SK-N-SH (cell line): ENCODE data around the gene WDR83. TPM values are rescaled to one million over a fixed set of nuclear protein-coding genes. Genes with fewer than 3 reads are reported as not detected.

ENCODE experiments used
- CTCF ChIA-PET: fragments of 300-600, 350-600 bp; formaldehyde crosslinking; extraction: SDS; loops from one replicate; lab custom pipeline; 2021; lab: Yijun Ruan, JAX
- POLR2A ChIA-PET: fragments of 350-600 bp; sonication (Branson Sonifier 250); formaldehyde crosslinking; extraction: SDS; loops from one replicate; lab custom pipeline; 2020; ENCODE audit warnings: antibody characterized with exemption, inconsistent platforms; lab: Yijun Ruan, JAX
- DNase-seq: peaks from one replicate; pipeline ENCODE4 v3.0.0; 2012
- H2AFZ ChIP-seq: fragments of 200-600 bp; sonication (generic); 2 replicates; pipeline ENCODE4 v1.8.1; 2016; ENCODE audit warnings: antibody characterized with exemption, mild to moderate bottlenecking, low read depth
- H3F3A ChIP-seq: fragments of 200-600 bp; sonication (generic); replicated peaks from 2 replicates; pipeline ENCODE3; 2016; ENCODE audit warnings: antibody characterized with exemption, mild to moderate bottlenecking; ENCODE audit not compliant: insufficient read depth
- H3K27ac ChIP-seq, 2 experiments: fragments of 200-500 bp in 1 of 2; fragments of 200-600 bp in 1 of 2; sonication (Bioruptor generic) in 1 of 2; sonication (generic), shearing (Covaris generic) in 1 of 2; 2 replicates each; pipeline versions ENCODE4 v1.5.1 to v1.6.1; 2014 to 2016; ENCODE audit warnings: low read depth in 2 of 2, inconsistent platforms in 1 of 2, low read length in 1 of 2, mild to moderate bottlenecking in 1 of 2, mixed read lengths in 1 of 2
- H3K27me3 ChIP-seq: fragments of 200-600 bp; sonication (generic), shearing (Covaris generic); 2 replicates; pipeline ENCODE4 v1.6.1; 2016; ENCODE audit warnings: mixed run types; ENCODE audit not compliant: insufficient read depth
- H3K36me3 ChIP-seq, 2 experiments: fragments of 200-500 bp in 1 of 2; fragments of 200-600 bp in 1 of 2; sonication (Bioruptor generic) in 1 of 2; sonication (generic) in 1 of 2; replicated peaks in 1 of 2; 2 replicates each; pipeline versions ENCODE3 to v1.5.1; 2014 to 2016; ENCODE audit warnings: low read length in 1 of 2, mild to moderate bottlenecking in 1 of 2; ENCODE audit not compliant: insufficient read depth in 2 of 2, control insufficient read depth in 1 of 2
- H3K4me1 ChIP-seq, 2 experiments: fragments of 200-500 bp in 1 of 2; fragments of 200-600 bp in 1 of 2; sonication (Bioruptor generic) in 1 of 2; sonication (generic), shearing (Covaris generic) in 1 of 2; 2 replicates each; pipeline versions ENCODE4 v1.5.1 to v1.6.1; 2014 to 2016; ENCODE audit warnings: low read depth in 1 of 2, low read length in 1 of 2, mixed run types in 1 of 2; ENCODE audit not compliant: insufficient read depth in 2 of 2, control insufficient read depth in 1 of 2
- H3K4me2 ChIP-seq: fragments of 200-600 bp; sonication (generic), shearing (Covaris generic); 2 replicates; pipeline ENCODE4 v1.6.1; 2017; ENCODE audit warnings: mixed run types
- H3K4me3 ChIP-seq, 2 experiments: fragments of 200-500 bp in 1 of 2; fragments of 200-600 bp in 1 of 2; sonication (Bioruptor generic) in 1 of 2; sonication (generic), shearing (Covaris generic) in 1 of 2; 2 replicates each; pipeline versions ENCODE4 v1.5.1 to v1.8.1; 2014 to 2016; ENCODE audit warnings: low read depth in 2 of 2, inconsistent platforms in 1 of 2, low read length in 1 of 2, mild to moderate bottlenecking in 1 of 2, mixed read lengths in 1 of 2, moderate library complexity in 1 of 2
- H3K79me2 ChIP-seq: fragments of 200-600 bp; sonication (generic); 2 replicates; pipeline ENCODE4 v1.8.1; 2017; ENCODE audit warnings: mild to moderate bottlenecking; ENCODE audit not compliant: insufficient read depth
- H3K9ac ChIP-seq: fragments of 200-600 bp; sonication (generic); 2 replicates; pipeline ENCODE4 v1.6.1; 2017; ENCODE audit warnings: mixed run types
- H3K9me2 ChIP-seq: fragments of 200-600 bp; sonication (generic); 2 replicates; pipeline ENCODE4 v1.6.1; 2017; ENCODE audit warnings: mixed run types
- H3K9me3 ChIP-seq: fragments of 200-600 bp; sonication (generic); 2 replicates; pipeline ENCODE4 v1.6.1; 2017; ENCODE audit warnings: mixed run types, mild to moderate bottlenecking, moderate library complexity
- H4K20me1 ChIP-seq: fragments of 200-600 bp; sonication (generic); 2 replicates; pipeline ENCODE4 v1.6.1; 2017; ENCODE audit warnings: mild to moderate bottlenecking, mixed run types; ENCODE audit not compliant: insufficient read depth
- EZH2phosphoT487 ChIP-seq: fragments of 200-600 bp; sonication (generic); IDR thresholded peaks from 2 replicates; pipeline ENCODE4 v1.6.1; 2017; ENCODE audit warnings: low read depth, mixed run types, mild to moderate bottlenecking, antibody characterized with exemption, moderate library complexity, borderline replicate concordance
- FOXJ3 ChIP-seq: sonication (generic); formaldehyde crosslinking; IDR thresholded peaks from 2 replicates; pipeline ENCODE4 v1.5.1; 2020; ENCODE audit warnings: mild to moderate bottlenecking, missing genetic modification reagents
- FOXM1 ChIP-seq: IDR thresholded peaks from 2 replicates; pipeline ENCODE4 v1.4.0; 2012; ENCODE audit warnings: low read depth, mild to moderate bottlenecking
- IRF3 ChIP-seq: fragments of 150-350 bp; IDR thresholded peaks from 2 replicates; pipeline ENCODE4 v1.6.1; 2016; ENCODE audit warnings: mild to moderate bottlenecking, low read depth, low read length
- MAX ChIP-seq: IDR thresholded peaks from 2 replicates; pipeline ENCODE4 v1.4.0; 2012; ENCODE audit warnings: low read depth
- MXI1 ChIP-seq: IDR thresholded peaks from 2 replicates; pipeline ENCODE4 v1.6.1; 2012; ENCODE audit warnings: mild to moderate bottlenecking, low read depth, low read length, improper control_type of control experiment
- NFIC ChIP-seq: IDR thresholded peaks from 2 replicates; pipeline ENCODE4 v1.4.0; 2012; ENCODE audit warnings: borderline replicate concordance
- NRF1 ChIP-seq: IDR thresholded peaks from 2 replicates; pipeline ENCODE4 v1.6.1; 2012; ENCODE audit warnings: low read depth, mild to moderate bottlenecking, low read length
- POLR2AphosphoS5 ChIP-seq: IDR thresholded peaks from 2 replicates; pipeline ENCODE4 v1.6.1; 2012; ENCODE audit warnings: low read depth, low read length
- RAD21 ChIP-seq: IDR thresholded peaks from 2 replicates; pipeline ENCODE4 v1.6.1; 2012; ENCODE audit warnings: mild to moderate bottlenecking, low read length
- REST ChIP-seq: IDR thresholded peaks from 2 replicates; pipeline ENCODE4 v1.6.1; 2012; ENCODE audit warnings: mild to moderate bottlenecking, low read depth, low read length, moderate library complexity
- SIN3A ChIP-seq: IDR thresholded peaks from 2 replicates; pipeline ENCODE4 v1.6.1; 2012; ENCODE audit warnings: low read depth, mild to moderate bottlenecking, low read length, moderate library complexity, borderline replicate concordance
- SMC3 ChIP-seq: IDR thresholded peaks from 2 replicates; pipeline ENCODE4 v1.6.1; 2012; ENCODE audit warnings: low read depth, low read length, improper control_type of control experiment
- YY1 ChIP-seq: IDR thresholded peaks from 2 replicates; pipeline ENCODE4 v1.4.0; 2012; ENCODE audit warnings: low read depth, mild to moderate bottlenecking
- WGBS: methylation state at CpG from one replicate; pipeline ENCODE4 v1.1.6; 2017; ENCODE audit warnings: low lambda C conversion rate; 5-methylcytosine and 5-hydroxymethylcytosine counted together
- polyA plus RNA-seq, 3 experiments: library from polyadenylated mRNA; depleted of rRNA; stranded (reverse); fragments of >200 nt; gene quantifications; 2 replicates each; pipeline ENCODE4 v1.2.3, GENCODE V29; 2012

WDR83 gene
- 12.8 and 18.2 TPM in 2 replicates for polyA plus RNA-seq (2012; rRNA removed)
- polyA plus RNA-seq (2012; cell fraction: cytosol; rRNA removed), result 8.2 and 11.1 TPM in 2 replicates
- 28.5 and 44.2 TPM in 2 replicates for polyA plus RNA-seq (2012; cell fraction: nucleus; rRNA removed)

GRCh38 chr19:12666265-12667048, at the start of gene WDR83, which contains the start of gene MAN2B1:
WDR83 (plus strand) TSS chr19:12666807; CDS start chr19:12669791, 2,984 bp downstream.
MAN2B1 (minus strand) TSS chr19:12666742; CDS start chr19:12666701, 41 bp downstream.
- peak within 1 kb of the TSS; percentile 71 to 94 for H3K4me3 ChIP-seq
- WGBS, result 3% methylated on average over 25 of the region's 46 CpGs
- H3K27me3 ChIP-seq, result no peaks in the 10 kb centered on the region
- H3K79me2 ChIP-seq, result peaks cover 51% of the 10 kb centered on the region
- peak within 1 kb of the TSS; percentile 90 for H3K4me2 ChIP-seq
- H3F3A ChIP-seq, result peaks cover 23% of the 10 kb centered on the region
- H3K36me3 ChIP-seq, result peaks cover 7 to 20% of the 10 kb centered on the region in 2 experiments
- ChIA-PET CTCF (interaction anchor here (0.9 to 3.1 kb wide), 12 partner anchors 8 to 742 kb away, joined by 3 to 12 read pairs (median 4); no protein-coding TSS in a partner anchor), POLR2A (interaction anchor here (0.5 to 1.2 kb wide), 5 partner anchors 10 to 607 kb away, joined by 3 to 6 read pairs (median 4); no protein-coding TSS in a partner anchor)
- H3K9me2 ChIP-seq, result no peaks in the 10 kb centered on the region
- peak within 1 kb of the TSS; percentile 82 for H3K9ac ChIP-seq
- H3K27ac ChIP-seq, result peak within 1 kb of the TSS; percentile 8 to 60; a peak in 1 of 4 replicates
- H4K20me1 ChIP-seq, result no peaks in the 10 kb centered on the region
- DNase-seq, result peak; percentile 98
- peaks cover 5 to 35% of the 10 kb centered on the region in 2 experiments; a peak in 2 of 4 replicates for H3K4me1 ChIP-seq
- peak within 1 kb of the TSS; percentile 76 for H2AFZ ChIP-seq
- no peak for TF ChIP-seq RAD21
- no peak for TF ChIP-seq YY1
- TF ChIP-seq MXI1, result peak; percentile 48; the same call in 1 of the 2 replicates
- TF ChIP-seq POLR2AphosphoS5, result peak; percentile 61; the same call in 1 of the 2 replicates
- no peak; the same call in 1 of the 2 replicates for TF ChIP-seq SIN3A
- TF ChIP-seq MAX, result no peak
- TF ChIP-seq SMC3, result no peak
- TF ChIP-seq FOXM1, result no peak
- TF ChIP-seq NRF1, result no peak
- no peak for TF ChIP-seq NFIC
- TF ChIP-seq FOXJ3 (CRISPR knock-in tag), result no peak
- TF ChIP-seq REST, result no peak
- no peak for TF ChIP-seq IRF3
- TF ChIP-seq EZH2phosphoT487, result no peak
- TF ChIP-seq, all 33 proteins: peak for 2
- H3K9me3 ChIP-seq, result no peaks in the 10 kb centered on the region
